ENCODE data around the gene PDK2. TPM values are rescaled to one million over a fixed set of nuclear protein-coding genes. Genes with fewer than 3 reads are reported as not detected.

PDK2 gene
- total and polyA plus RNA-seq, 2 of the 4 experiments (the other 2 are of a cell fraction) = 26.7 to 104 TPM

DNA sequence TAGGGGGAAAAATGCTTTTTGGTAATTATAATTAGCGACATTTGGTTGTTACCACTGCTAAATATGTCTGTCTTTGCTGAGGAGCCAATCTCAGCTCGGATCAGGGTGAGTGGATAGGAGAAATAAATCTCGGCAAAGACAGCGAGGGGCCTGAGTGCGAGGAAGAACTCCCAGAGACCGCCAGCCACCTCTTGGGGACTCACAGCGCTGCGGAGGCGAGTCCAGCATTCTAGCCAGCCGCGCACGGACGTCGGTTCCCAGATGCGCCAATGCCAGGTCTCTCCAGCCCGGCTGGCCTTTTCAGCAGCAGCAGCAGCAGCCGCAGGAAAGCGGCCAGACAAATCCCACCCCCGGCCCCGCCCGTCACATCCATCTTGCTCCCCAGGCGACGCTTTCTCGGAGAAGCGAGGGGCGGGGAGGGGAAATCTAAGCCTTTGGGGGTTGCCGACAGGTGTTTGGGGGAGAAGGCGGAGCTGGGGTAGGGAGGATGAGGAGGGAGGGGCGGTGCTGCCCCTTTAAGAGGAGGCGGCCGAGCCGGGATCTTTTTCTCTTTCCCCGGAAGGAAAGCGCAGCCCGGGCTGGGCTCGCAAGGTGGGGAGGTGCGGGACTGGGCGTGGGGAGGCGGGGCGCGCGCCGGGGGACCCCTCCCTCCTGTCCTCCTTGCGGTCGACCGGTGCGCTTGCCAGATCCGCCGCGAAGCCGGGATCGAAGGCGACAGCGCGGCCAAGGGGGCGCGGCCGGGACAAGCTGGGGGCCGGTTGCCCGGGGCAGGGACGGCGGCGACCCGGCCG is 39.5 kb upstream of the PDK2 start, which contains the start of gene ITGA3:
TSS of gene ITGA3 (plus strand) at position 685 of the 791 bp plus-strand sequence. CDS start 330 bp downstream, outside the sequence.
- peak within 1 kb of the TSS; percentile 25; the same call in 1 of the 2 replicates for H3K18ac ChIP-seq (ENCODE audit: low read depth, low read length)
- H3K36me3 ChIP-seq (ENCODE audit: control insufficient read depth, insufficient read depth, low read length) = no peaks in the 10 kb centered on the region
- peak within 1 kb of the TSS; percentile 59 for H3K9ac ChIP-seq (ENCODE audit: low read depth, low read length)
- H2BK120ac ChIP-seq (ENCODE audit: low read depth, low read length) = peak within 1 kb of the TSS; percentile 90
- no peaks in the 10 kb centered on the region for H3K27me3 ChIP-seq (ENCODE audit: control insufficient read depth, insufficient read depth, low read length)
- in situ Hi-C loops (cut with MboI; ENCODE audit: low sequenced_read_pairs) = no loop called here
- H4K8ac ChIP-seq (ENCODE audit: low read depth in 2 of 2, low read length in 2 of 2) = peak within 1 kb of the TSS; percentile 66 to 89
- BruUV-seq (replicated peaks) = no TSS peak
- peak within 1 kb of the TSS; percentile 94 for H3K14ac ChIP-seq (replicated peaks; ENCODE audit: low read depth, low read length)
- TF ChIP-seq FOS (IDR thresholded peaks at IDR 0.05; ENCODE audit: low read depth, low read length) (no peak), CEBPB (IDR thresholded peaks at IDR 0.05; ENCODE audit: low read depth, low read length) (no peak), RAD21 (IDR thresholded peaks at IDR 0.05; ENCODE audit: low read length) (no peak), MAZ (IDR thresholded peaks at IDR 0.05; ENCODE audit: borderline replicate concordance, low read depth, low read length) (peak; percentile 51; the same call in 1 of the 2 replicates), NFE2L2 (IDR thresholded peaks at IDR 0.05; ENCODE audit: low read depth, low read length) (no peak), MXI1 (IDR thresholded peaks at IDR 0.05; ENCODE audit: borderline replicate concordance, low read depth, low read length) (no peak), MAFK (IDR thresholded peaks at IDR 0.05; ENCODE audit: low read depth, low read length) (no peak), RCOR1 (IDR thresholded peaks at IDR 0.05; ENCODE audit: insufficient replicate concordance, low read length) (no peak), POLR2A (IDR thresholded peaks at IDR 0.05; ENCODE audit: low read depth, low read length) (peak; percentile 73; the same call in 1 of the 2 replicates)
- TF ChIP-seq, protein P1, sequence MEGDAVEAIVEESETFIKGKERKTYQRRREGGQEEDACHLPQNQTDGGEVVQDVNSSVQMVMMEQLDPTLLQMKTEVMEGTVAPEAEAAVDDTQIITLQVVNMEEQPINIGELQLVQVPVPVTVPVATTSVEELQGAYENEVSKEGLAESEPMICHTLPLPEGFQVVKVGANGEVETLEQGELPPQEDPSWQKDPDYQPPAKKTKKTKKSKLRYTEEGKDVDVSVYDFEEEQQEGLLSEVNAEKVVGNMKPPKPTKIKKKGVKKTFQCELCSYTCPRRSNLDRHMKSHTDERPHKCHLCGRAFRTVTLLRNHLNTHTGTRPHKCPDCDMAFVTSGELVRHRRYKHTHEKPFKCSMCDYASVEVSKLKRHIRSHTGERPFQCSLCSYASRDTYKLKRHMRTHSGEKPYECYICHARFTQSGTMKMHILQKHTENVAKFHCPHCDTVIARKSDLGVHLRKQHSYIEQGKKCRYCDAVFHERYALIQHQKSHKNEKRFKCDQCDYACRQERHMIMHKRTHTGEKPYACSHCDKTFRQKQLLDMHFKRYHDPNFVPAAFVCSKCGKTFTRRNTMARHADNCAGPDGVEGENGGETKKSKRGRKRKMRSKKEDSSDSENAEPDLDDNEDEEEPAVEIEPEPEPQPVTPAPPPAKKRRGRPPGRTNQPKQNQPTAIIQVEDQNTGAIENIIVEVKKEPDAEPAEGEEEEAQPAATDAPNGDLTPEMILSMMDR (conservative IDR thresholded peaks at IDR 0.05; ENCODE audit: low read depth, low read length) = no peak
- peak within 1 kb of the TSS; percentile 73; the same call in 1 of the 2 replicates for H4K5ac ChIP-seq (ENCODE audit: low read depth, low read length)
- WGBS, 2 experiments (ENCODE audit: extremely low coverage in 2 of 2, insufficient read length in 1 of 2) = 2% methylated on average over 22 of the region's 65 CpGs; no CpG with 5 or more reads in 1 of the 2 experiments
- H3K56ac ChIP-seq (ENCODE audit: extremely low read depth, insufficient read depth, low read length) = peak within 1 kb of the TSS; percentile 54
- peak within 1 kb of the TSS; percentile 87 for H2AK5ac ChIP-seq (ENCODE audit: low read depth, low read length)
- peak within 1 kb of the TSS; percentile 95 for H2AK9ac ChIP-seq (replicated peaks; ENCODE audit: low read depth, low read length, poor library complexity)
- dilution Hi-C loops (cut with HindIII; ENCODE audit: low sequenced_read_pairs, unreplicated experiment) = no loop called here
- no peaks in the 10 kb centered on the region for H3K9me3 ChIP-seq (ENCODE audit: control insufficient read depth, insufficient read depth, low read length)
- peaks cover 2 to 78% of the 10 kb centered on the region in 2 experiments; a peak in 2 of 4 replicates for H3K79me1 ChIP-seq (ENCODE audit: low read depth in 1 of 2, low read length in 2 of 2)
- peak within 1 kb of the TSS; percentile 83 for H3K4me2 ChIP-seq (ENCODE audit: low read depth, low read length)
- H3K27ac ChIP-seq (ENCODE audit: insufficient read depth, low read length) = peak within 1 kb of the TSS; percentile 57
- H3K9me1 ChIP-seq (ENCODE audit: insufficient read depth, low read length) = peaks cover 56% of the 10 kb centered on the region
- intact Hi-C loops (cut with micrococcal nuclease) = loop anchor here (1.0 kb wide), 1 partner anchor 28 kb away; no protein-coding TSS in a partner anchor
- DNase-seq = peak; percentile 85
- H2AFZ ChIP-seq (replicated peaks; ENCODE audit: low read length, poor library complexity) = peak within 1 kb of the TSS; percentile 85
- peak; percentile 46 for ATAC-seq (ENCODE audit: low read depth)
- peak within 1 kb of the TSS; percentile 79 for H2BK5ac ChIP-seq (ENCODE audit: low read depth, low read length, poor library complexity, severe bottlenecking)
- ChIA-PET POLR2A (ENCODE audit: unreplicated experiment) (no interaction called here), CTCF (interaction anchor here (1.1 to 3.1 kb wide), 4 partner anchors 14 to 39 kb away, joined by 4 to 11 read pairs (median 6); no protein-coding TSS in a partner anchor)
- H4K91ac ChIP-seq (ENCODE audit: insufficient read depth, low read depth, low read length) = peak within 1 kb of the TSS; percentile 91
- H3K23ac ChIP-seq (ENCODE audit: low read depth, low read length) = peak within 1 kb of the TSS; percentile 91
- peaks cover 11% of the 10 kb centered on the region; the same call in 1 of the 2 replicates for H4K20me1 ChIP-seq (ENCODE audit: insufficient read depth, low read length)
- peak within 1 kb of the TSS; percentile 86 for H3K4ac ChIP-seq (ENCODE audit: low read depth, low read length)
- peak within 1 kb of the TSS; percentile 63 for H2BK20ac ChIP-seq (ENCODE audit: low read depth, low read length)
- peak within 1 kb of the TSS; percentile 93 for H3K4me3 ChIP-seq (ENCODE audit: insufficient read depth, low read depth, low read length)
- H2BK15ac ChIP-seq (ENCODE audit: low read depth, low read length) = peak within 1 kb of the TSS; percentile 41; the same call in 2 of the 3 replicates
- peaks cover 53% of the 10 kb centered on the region for H3K4me1 ChIP-seq (ENCODE audit: control insufficient read depth, insufficient read depth, low read length)
